GM21381 (cell line): Measurements from ENCODE around the gene MRTFA.

Source experiments
- ATAC-seq: cut with Tn5 transposase; IDR thresholded peaks from one replicate; pipeline ENCODE4 v1.9.1; 2021; ENCODE audit warnings: mild to moderate bottlenecking, moderate library complexity; ENCODE audit not compliant: unreplicated experiment

MRTFA gene

DNA sequence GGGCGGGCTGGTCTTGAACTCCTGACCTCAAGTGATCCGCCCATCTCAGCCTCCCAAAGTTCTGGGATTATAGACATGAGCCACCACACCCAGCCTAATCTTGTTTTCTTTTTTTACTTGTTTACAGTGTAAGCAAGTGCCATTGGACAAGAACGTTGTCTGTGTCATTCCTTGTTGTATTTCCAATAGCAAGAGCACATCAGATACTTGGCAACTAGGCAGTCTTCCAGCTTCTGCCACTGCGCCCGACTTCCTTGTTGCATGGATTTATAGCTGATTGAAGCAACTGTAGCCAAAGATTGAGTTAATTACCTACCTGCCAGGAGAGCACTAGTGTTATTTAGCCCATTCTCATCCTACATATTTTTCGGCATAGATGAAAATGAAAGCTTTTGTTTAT, 269.2 kb downstream of the MRTFA start:
- ATAC-seq = no peak

DNA sequence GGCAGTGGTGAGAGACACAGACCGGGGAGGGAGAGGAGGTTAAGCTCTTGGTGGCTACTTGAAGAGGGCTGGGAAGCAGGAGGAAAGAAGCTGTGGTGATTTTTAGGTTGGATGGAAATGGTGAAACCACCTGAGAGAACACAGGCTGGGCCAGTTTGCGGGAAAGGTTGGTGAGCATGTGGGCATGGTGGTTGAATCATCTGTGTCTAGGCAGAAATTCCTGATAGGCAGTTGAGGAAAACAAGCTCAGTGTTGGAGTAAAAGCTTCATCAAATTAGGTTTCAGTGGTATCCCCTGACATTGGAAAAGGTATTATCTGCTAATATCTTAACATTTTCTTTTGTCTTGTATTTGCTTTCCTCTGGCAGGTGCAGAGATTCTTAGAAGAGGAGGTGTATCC, 270.5 kb downstream of the MRTFA start:
- no peak for ATAC-seq

DNA sequence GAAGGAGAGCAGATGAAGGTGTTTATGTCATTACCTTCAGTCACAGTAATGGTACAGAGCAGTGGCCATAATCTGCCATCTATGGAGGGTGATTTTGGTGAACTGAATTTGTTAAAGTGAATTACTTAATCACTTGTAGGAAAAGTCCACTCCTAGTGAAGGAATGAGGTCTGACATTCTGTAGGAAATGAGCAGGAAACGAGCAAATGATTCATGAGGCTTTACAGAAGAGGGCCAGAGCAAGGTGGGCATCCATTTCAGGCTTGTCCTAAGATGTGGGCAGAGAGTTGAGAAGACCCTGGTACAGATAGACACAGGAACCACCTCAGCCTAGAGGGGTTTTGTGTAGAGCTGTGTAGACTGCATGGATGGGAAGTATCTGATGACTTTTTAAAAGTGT, 272.1 kb downstream of the MRTFA start:
- no peak for ATAC-seq

DNA sequence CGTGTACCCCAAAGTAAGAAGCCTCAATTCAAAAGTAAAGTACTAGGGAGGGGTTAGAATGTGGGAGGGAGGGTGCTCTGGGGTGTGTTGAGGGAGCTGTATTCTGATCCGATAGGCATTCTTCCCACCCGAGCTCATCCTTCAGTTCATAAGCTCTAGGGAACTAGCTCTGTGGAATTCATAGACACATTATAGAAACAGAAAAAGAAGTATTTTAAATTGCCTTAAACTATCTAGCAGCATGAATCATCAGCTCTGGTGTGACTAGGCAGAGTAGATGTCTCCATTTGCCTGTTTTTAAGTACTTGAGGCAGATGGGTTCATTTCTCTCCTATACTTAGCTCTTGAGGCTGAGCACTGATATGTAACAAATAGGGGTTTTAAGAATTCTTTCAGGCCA, 273.5 kb downstream of the MRTFA start:
- no peak for ATAC-seq

DNA sequence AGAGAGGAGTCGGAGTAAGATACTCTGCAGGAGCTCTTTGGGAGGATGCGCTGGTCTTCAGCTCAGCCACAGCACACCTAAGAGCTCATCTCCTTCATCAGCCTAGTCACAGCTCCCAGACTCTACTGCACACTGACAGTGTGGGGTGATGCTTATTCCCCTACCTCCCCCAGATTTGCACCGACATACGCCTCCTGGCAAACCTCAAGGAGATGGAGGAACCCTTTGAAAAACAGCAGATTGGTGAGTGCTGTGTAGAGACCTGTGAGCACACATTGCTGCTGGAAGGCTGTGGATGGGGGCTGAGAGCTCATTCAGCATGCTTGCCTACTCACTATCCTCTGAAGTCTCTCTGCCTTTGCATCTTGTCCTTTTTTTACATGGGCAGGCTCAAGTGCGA, 275.4 kb downstream of the MRTFA start:
- ATAC-seq = no peak
